Measurements from ENCODE around the gene FLT3LG.

GRCh38 chr19:49441210-49441959 is 32.6 kb upstream of the FLT3LG start, which contains the start of gene SLC17A7:
- TF ChIP-seq CTCF (IDR thresholded peaks at IDR 0.05; ENCODE audit: low read length), result no peak
- TF ChIP-seq EZH2 (optimal IDR thresholded peaks at IDR 0.05; ENCODE audit: low read depth, low read length), result no peak
